HFFc6 (cell line): Measurements from ENCODE around the gene GARIN5A. TPM values are rescaled to one million over a fixed set of nuclear protein-coding genes. Genes with fewer than 3 reads are reported as not detected.

Experiments
- DNase-seq: peaks from one replicate; pipeline ENCODE4 v3.0.0-alpha.2; 2018
- H3K27ac Mint-ChIP-seq: 2 replicates; pipeline ENCODE4 v1.8.0; 2020; ENCODE audit warnings: mild to moderate bottlenecking, mixed read lengths
- H3K27me3 Mint-ChIP-seq: 2 replicates; pipeline ENCODE4 v1.8.0; 2021; ENCODE audit warnings: mild to moderate bottlenecking, moderate library complexity, mixed read lengths; ENCODE audit not compliant: insufficient read depth
- H3K36me3 Mint-ChIP-seq: 2 replicates; pipeline ENCODE4 v1.8.0; 2021; ENCODE audit warnings: low read depth, mixed read lengths
- H3K4me1 Mint-ChIP-seq: 2 replicates; pipeline ENCODE4 v1.8.0; 2020; ENCODE audit warnings: low read depth, mixed read lengths
- H3K4me3 Mint-ChIP-seq: 2 replicates; pipeline ENCODE4 v1.8.0; 2020; ENCODE audit warnings: mild to moderate bottlenecking, moderate library complexity, mixed read lengths
- H3K9me3 Mint-ChIP-seq: 2 replicates; pipeline ENCODE4 v1.8.0; 2020; ENCODE audit warnings: mild to moderate bottlenecking, mixed read lengths
- CTCF ChIP-seq: fragments of 200-600 bp; sonication (generic); IDR thresholded peaks from 2 replicates; pipeline ENCODE4 v1.5.0; 2021; ENCODE audit warnings: antibody characterized with exemption, mild to moderate bottlenecking
- total RNA-seq, 6 experiments: library from RNA; stranded (reverse); fragmentation: NEBNext Ultra II Directional; extraction: Animal tissue kit (Norgen Biotek cat#: 25700); gene quantifications; 2 replicates in 1 of 6; 3 replicates in 5 of 6; pipeline ENCODE4 v1.2.3, GENCODE V29; 2021

GARIN5A gene
- total RNA-seq, 6 experiments from 2014 or later: 0.16 to 1.5 (median 0.28) TPM; not detected in 1

GRCh38 chr19:50490411-50490811 lies 13.8 kb upstream of the GARIN5A start:
- Mint-ChIP-seq H3K36me3 (peaks cover 15% of the 10 kb centered on the region), H3K4me1 (peaks cover 9% of the 10 kb centered on the region), H3K27ac (no peak overlapping the region), H3K4me3 (no peak overlapping the region), H3K27me3 (peaks cover 56% of the 10 kb centered on the region), H3K9me3 (peaks cover 11% of the 10 kb centered on the region)
- TF ChIP-seq CTCF: no peak
- no peak for DNase-seq

GRCh38 chr19:50489461-50490011 lies 12.9 kb upstream of the GARIN5A start:
- Mint-ChIP-seq H3K27ac (no peak overlapping the region; the same call in 1 of the 2 replicates), H3K4me3 (no peak overlapping the region; the same call in 1 of the 2 replicates)
- no peak for DNase-seq

GRCh38 chr19:50488389-50489194 lies 11.9 kb upstream of the GARIN5A start:
- DNase-seq: no peak
- H3K27me3 Mint-ChIP-seq: peaks cover 47% of the 10 kb centered on the region
- H3K4me3 Mint-ChIP-seq: no peak overlapping the region
- peaks cover 9% of the 10 kb centered on the region for H3K4me1 Mint-ChIP-seq
- H3K9me3 Mint-ChIP-seq: peaks cover 11% of the 10 kb centered on the region
- H3K27ac Mint-ChIP-seq: no peak overlapping the region
- TF ChIP-seq CTCF: no peak
- peaks cover 19% of the 10 kb centered on the region for H3K36me3 Mint-ChIP-seq

More at GRCh38 chr19:50489461-50490011, 12.9 kb upstream of the GARIN5A start:
- H3K36me3 Mint-ChIP-seq: peaks cover 19% of the 10 kb centered on the region
- peaks cover 54% of the 10 kb centered on the region for H3K27me3 Mint-ChIP-seq
- peaks cover 11% of the 10 kb centered on the region for H3K9me3 Mint-ChIP-seq
- H3K4me1 Mint-ChIP-seq: peaks cover 9% of the 10 kb centered on the region
- TF ChIP-seq CTCF: no peak

GRCh38 chr19:50486823-50487515 lies 10.3 kb upstream of the GARIN5A start:
- DNase-seq: peak; percentile 41
- Mint-ChIP-seq H3K36me3 (peaks cover 23% of the 10 kb centered on the region), H3K9me3 (peaks cover 11% of the 10 kb centered on the region), H3K4me1 (peaks cover 6% of the 10 kb centered on the region), H3K27me3 (peaks cover 42% of the 10 kb centered on the region), H3K4me3 (no peak overlapping the region), H3K27ac (no peak overlapping the region)
- peak; percentile 81 for TF ChIP-seq CTCF

- Mint-ChIP-seq H3K4me3 (no peak overlapping the region), H3K9me3 (peaks cover 9% of the 10 kb centered on the region), H3K4me1 (no peaks in the 10 kb centered on the region), H3K27me3 (peaks cover 30% of the 10 kb centered on the region), H3K36me3 (peaks cover 23% of the 10 kb centered on the region), H3K27ac (no peak overlapping the region)
- no peak for DNase-seq
- no peak for TF ChIP-seq CTCF
Observed at GRCh38 chr19:50485284-50485955, 8.8 kb upstream of the GARIN5A start.
